ENCODE data around the gene NKX2-8.

The NKX2-8 gene

GRCh38 chr14:36582011-36582873 is at the start of gene NKX2-8:
NKX2-8 (minus strand) TSS chr14:36582614; CDS start chr14:36582389, 225 bp downstream.
- DNase-seq: no peak

- DNase-seq: no peak
Measured at GRCh38 chr14:36627981-36628380, 45.6 kb upstream of the NKX2-8 start.

- no peak for DNase-seq
Measured at GRCh38 chr14:36626151-36626550, 43.7 kb upstream of the NKX2-8 start.

GRCh38 chr14:36625436-36625835 is 43.0 kb upstream of the NKX2-8 start:
- no peak for DNase-seq

- no peak for DNase-seq
Measured at GRCh38 chr14:36625014-36625413, 42.6 kb upstream of the NKX2-8 start.

- no peak for DNase-seq
Measured at GRCh38 chr14:36619853-36620252, 37.4 kb upstream of the NKX2-8 start.

- no peak for DNase-seq
Measured at GRCh38 chr14:36619131-36619530, 36.7 kb upstream of the NKX2-8 start.

GRCh38 chr14:36618641-36619040 is 36.2 kb upstream of the NKX2-8 start:
- no peak for DNase-seq

GRCh38 chr14:36617824-36618223 is 35.4 kb upstream of the NKX2-8 start:
- DNase-seq: no peak

- peak; percentile 23 for DNase-seq
Measured at GRCh38 chr14:36605506-36605857, 23.1 kb upstream of the NKX2-8 start.

GRCh38 chr14:36604757-36605505 is 22.5 kb upstream of the NKX2-8 start:
- DNase-seq: peak; percentile 90

GRCh38 chr14:36600431-36600830 is 18.0 kb upstream of the NKX2-8 start:
- no peak for DNase-seq

GRCh38 chr14:36591482-36591881 is 9.1 kb upstream of the NKX2-8 start:
- DNase-seq: peak; percentile 53

- no peak for DNase-seq
Measured at GRCh38 chr14:36588788-36589187, 6.4 kb upstream of the NKX2-8 start.

GRCh38 chr14:36588119-36588518 is 5.7 kb upstream of the NKX2-8 start:
- DNase-seq: no peak

- DNase-seq: peak; percentile 96
Measured at GRCh38 chr14:36585100-36585499, 2.7 kb upstream of the NKX2-8 start.

GRCh38 chr14:36583893-36584811 is 1.7 kb upstream of the NKX2-8 start:
- DNase-seq: no peak

- no peak for DNase-seq
Measured at GRCh38 chr14:36583242-36583892, 953 bp upstream of the NKX2-8 start.

- no peak for DNase-seq
Measured at GRCh38 chr14:36582874-36583241, 444 bp upstream of the NKX2-8 start.

GRCh38 chr14:36580856-36581831 is 1.3 kb downstream of the NKX2-8 start:
- peak; percentile 72 for DNase-seq

GRCh38 chr14:36580141-36580855 is 2.1 kb downstream of the NKX2-8 start:
- no peak for DNase-seq

Measured in NCI-H1092 treated with DMSO at 0.1 percent for 48 hours (cell line).